Measurements from ENCODE around the gene IL17RA.
A peak's percentile ranks its signal among the peaks of the same experiment; 100 is the strongest.

Gene IL17RA

DNA sequence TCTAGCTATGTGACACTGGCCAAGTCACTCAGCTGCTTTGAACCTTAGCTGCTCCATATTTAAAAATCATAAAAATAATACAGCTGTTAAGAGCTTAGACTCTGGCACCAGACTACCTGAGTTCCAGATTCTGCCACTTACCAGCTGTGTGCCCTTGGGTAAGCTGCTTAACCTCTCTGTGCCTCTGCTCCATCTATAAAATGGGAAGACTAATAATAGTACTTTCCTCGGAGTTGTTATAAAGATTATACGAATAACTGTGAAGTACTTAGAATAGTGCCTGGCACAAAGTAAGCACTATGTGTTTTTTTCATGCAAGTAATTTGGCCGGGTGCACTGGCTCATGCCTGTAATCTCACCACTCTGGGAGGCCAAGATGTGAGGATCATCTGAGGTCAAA is 72.9 kb downstream of the IL17RA start:
- TF ChIP-seq ZNF768 (tag by site-specific recombination; IDR thresholded peaks at IDR 0.05): peak; percentile 89; the same call in 1 of the 2 replicates
- TF ChIP-seq SP7 (tag by site-specific recombination; IDR thresholded peaks at IDR 0.05): no peak
- Histone ChIP-seq H3K9me3 (ENCODE audit: control insufficient read depth, insufficient read depth, low read depth, low read length) (no peaks in the 10 kb centered on the region), H3K4me1 (ENCODE audit: control insufficient read depth, insufficient read depth, low read length) (peaks cover 7% of the 10 kb centered on the region), H3K36me3 (ENCODE audit: control insufficient read depth in 2 of 2, insufficient read depth in 1 of 2, low read length in 2 of 2) (peaks cover 0 to 3% of the 10 kb centered on the region in 2 experiments; a peak in 1 of 3 replicates), H3K4me3 (ENCODE audit: low read depth, low read length) (no peak overlapping the region), H3K27ac (ENCODE audit: extremely low read depth, low read depth, low read length) (no peak overlapping the region)
- ChIA-PET POLR2A (interaction anchor here (0.6 to 3.8 kb wide), 3 partner anchors 14 to 211 kb away, joined by 3 to 35 read pairs (median 3); no protein-coding TSS in a partner anchor), CTCF (interaction anchor here (0.6 to 8.9 kb wide), 4 partner anchors 14 to 309 kb away, joined by 3 to 87 read pairs (median 6); no protein-coding TSS in a partner anchor)

GRCh38 chr22:17158176-17158567 is 73.4 kb downstream of the IL17RA start:
- TF ChIP-seq ZNF335 (tag by site-specific recombination; conservative IDR thresholded peaks at IDR 0.05) (0 out of 2 replicates have a peak, but pooled peaks have one; percentile 68), ZNF248 (tag by site-specific recombination; IDR thresholded peaks at IDR 0.05) (no peak), SALL2 (tag by site-specific recombination; IDR thresholded peaks at IDR 0.05; ENCODE audit: borderline replicate concordance) (no peak), ZNF19 (tag by site-specific recombination; IDR thresholded peaks at IDR 0.05; ENCODE audit: low read depth) (no peak)
- TF ChIP-seq, protein P1, sequence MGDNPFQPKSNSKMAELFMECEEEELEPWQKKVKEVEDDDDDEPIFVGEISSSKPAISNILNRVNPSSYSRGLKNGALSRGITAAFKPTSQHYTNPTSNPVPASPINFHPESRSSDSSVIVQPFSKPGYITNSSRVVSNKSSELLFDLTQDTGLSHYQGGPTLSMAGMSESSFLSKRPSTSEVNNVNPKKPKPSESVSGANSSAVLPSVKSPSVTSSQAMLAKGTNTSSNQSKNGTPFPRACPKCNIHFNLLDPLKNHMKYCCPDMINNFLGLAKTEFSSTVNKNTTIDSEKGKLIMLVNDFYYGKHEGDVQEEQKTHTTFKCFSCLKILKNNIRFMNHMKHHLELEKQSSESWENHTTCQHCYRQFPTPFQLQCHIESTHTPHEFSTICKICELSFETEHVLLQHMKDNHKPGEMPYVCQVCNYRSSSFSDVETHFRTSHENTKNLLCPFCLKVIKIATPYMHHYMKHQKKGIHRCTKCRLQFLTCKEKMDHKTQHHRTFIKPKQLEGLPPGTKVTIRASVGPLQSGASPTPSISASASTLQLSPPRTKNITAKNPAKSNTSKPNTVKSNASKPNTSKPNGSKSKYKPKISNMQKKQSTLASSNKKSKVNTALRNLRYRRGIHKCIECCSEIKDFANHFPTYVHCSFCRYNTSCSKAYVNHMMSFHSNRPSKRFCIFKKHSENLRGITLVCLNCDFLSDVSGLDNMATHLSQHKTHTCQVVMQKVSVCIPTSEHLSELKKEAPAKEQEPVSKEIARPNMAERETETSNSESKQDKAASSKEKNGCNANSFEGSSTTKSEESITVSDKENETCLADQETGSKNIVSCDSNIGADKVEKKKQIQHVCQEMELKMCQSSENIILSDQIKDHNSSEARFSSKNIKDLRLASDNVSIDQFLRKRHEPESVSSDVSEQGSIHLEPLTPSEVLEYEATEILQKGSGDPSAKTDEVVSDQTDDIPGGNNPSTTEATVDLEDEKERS (tag by site-specific recombination; IDR thresholded peaks at IDR 0.05): no peak
- no peaks in the 10 kb centered on the region for H3K9me3 ChIP-seq (ENCODE audit: control insufficient read depth, insufficient read depth, low read depth, low read length)
- ChIA-PET CTCF (interaction anchor here (0.7 to 8.9 kb wide), 4 partner anchors 14 to 185 kb away, joined by 4 to 87 read pairs (median 8); no protein-coding TSS in a partner anchor), POLR2A (interaction anchor here (0.7 to 3.8 kb wide), 3 partner anchors 14 to 210 kb away, joined by 3 to 35 read pairs (median 3); no protein-coding TSS in a partner anchor)
- H3K4me3 ChIP-seq (ENCODE audit: low read depth, low read length): peak overlapping the region; percentile 73
- H3K4me1 ChIP-seq (ENCODE audit: control insufficient read depth, insufficient read depth, low read length): peaks cover 7% of the 10 kb centered on the region
- peak overlapping the region; percentile 76 for H3K27ac ChIP-seq (ENCODE audit: extremely low read depth, low read depth, low read length)
- H3K36me3 ChIP-seq (ENCODE audit: control insufficient read depth in 2 of 2, insufficient read depth in 1 of 2, low read length in 2 of 2): peaks cover 0 to 3% of the 10 kb centered on the region in 2 experiments; a peak in 1 of 3 replicates

GRCh38 chr22:17158568-17159503 is 74.0 kb downstream of the IL17RA start, which contains the start of gene HDHD5:
TSS of gene HDHD5 (minus strand) at chr22:17159277. CDS start at chr22:17159251, 26 bp downstream.
- no peaks in the 10 kb centered on the region for H3K9me3 ChIP-seq (ENCODE audit: control insufficient read depth, insufficient read depth, low read depth, low read length)
- peaks cover 7% of the 10 kb centered on the region for H3K4me1 ChIP-seq (ENCODE audit: control insufficient read depth, insufficient read depth, low read length)
- POLR2A ChIA-PET: interaction anchor here (0.7 to 3.8 kb wide), 4 partner anchors 13 to 210 kb away, joined by 3 to 35 read pairs (median 3); no protein-coding TSS in a partner anchor
- CTCF ChIA-PET: interaction anchor here (0.7 to 8.9 kb wide), 3 partner anchors 13 to 186 kb away, joined by 6 to 87 read pairs (median 10); no protein-coding TSS in a partner anchor
- H3K4me3 ChIP-seq (ENCODE audit: low read depth, low read length): peak within 1 kb of the TSS; percentile 73
- H3K36me3 ChIP-seq (ENCODE audit: control insufficient read depth in 2 of 2, insufficient read depth in 1 of 2, low read length in 2 of 2): peaks cover 0 to 3% of the 10 kb centered on the region in 2 experiments; a peak in 1 of 3 replicates
- H3K27ac ChIP-seq (ENCODE audit: extremely low read depth, low read depth, low read length): peak within 1 kb of the TSS; percentile 76
- no peak for TF ChIP-seq ZNF175 (tag by site-specific recombination; IDR thresholded peaks at IDR 0.05)
- TF ChIP-seq ZNF768 (tag by site-specific recombination; IDR thresholded peaks at IDR 0.05): no peak
- TF ChIP-seq, protein P2, sequence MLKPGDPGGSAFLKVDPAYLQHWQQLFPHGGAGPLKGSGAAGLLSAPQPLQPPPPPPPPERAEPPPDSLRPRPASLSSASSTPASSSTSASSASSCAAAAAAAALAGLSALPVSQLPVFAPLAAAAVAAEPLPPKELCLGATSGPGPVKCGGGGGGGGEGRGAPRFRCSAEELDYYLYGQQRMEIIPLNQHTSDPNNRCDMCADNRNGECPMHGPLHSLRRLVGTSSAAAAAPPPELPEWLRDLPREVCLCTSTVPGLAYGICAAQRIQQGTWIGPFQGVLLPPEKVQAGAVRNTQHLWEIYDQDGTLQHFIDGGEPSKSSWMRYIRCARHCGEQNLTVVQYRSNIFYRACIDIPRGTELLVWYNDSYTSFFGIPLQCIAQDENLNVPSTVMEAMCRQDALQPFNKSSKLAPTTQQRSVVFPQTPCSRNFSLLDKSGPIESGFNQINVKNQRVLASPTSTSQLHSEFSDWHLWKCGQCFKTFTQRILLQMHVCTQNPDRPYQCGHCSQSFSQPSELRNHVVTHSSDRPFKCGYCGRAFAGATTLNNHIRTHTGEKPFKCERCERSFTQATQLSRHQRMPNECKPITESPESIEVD (tag by site-specific recombination; IDR thresholded peaks at IDR 0.05): no peak
- TF ChIP-seq ZNF830 (tag by site-specific recombination; IDR thresholded peaks at IDR 0.05; ENCODE audit: low read depth): no peak
- no peak for TF ChIP-seq ZNF112 (tag by site-specific recombination; IDR thresholded peaks at IDR 0.05)
- TF ChIP-seq, protein P1 (tag by site-specific recombination; IDR thresholded peaks at IDR 0.05): peak; percentile 60; the same call in 1 of the 2 replicates
- no peak for TF ChIP-seq ZNF664 (tag by site-specific recombination; IDR thresholded peaks at IDR 0.05)
- no peak for TF ChIP-seq OSR2 (tag by site-specific recombination; IDR thresholded peaks at IDR 0.05)
- peak; percentile 75 for TF ChIP-seq KLF9 (tag by site-specific recombination; IDR thresholded peaks at IDR 0.05; ENCODE audit: low read depth)
- 0 out of 2 replicates have a peak, but pooled peaks have one; percentile 18 for TF ChIP-seq ZNF561 (tag by site-specific recombination; IDR thresholded peaks at IDR 0.05; ENCODE audit: borderline replicate concordance)
